Mesendoderm (in vitro differentiated cells): ENCODE results near the gene SKA3.
"Not testable (repeated sequence)": the region's sequence is repeated elsewhere in the genome, so short reads cannot be mapped to it uniquely, and the experiment has no call there.

Experiments
- DNase-seq: peaks from one replicate; pipeline ENCODE4 v3.0.0; 2013
- H2AK5ac ChIP-seq: 2 replicates; pipeline ENCODE4 v1.6.1; 2013; ENCODE audit warnings: low read length, inconsistent platforms
- H2BK120ac ChIP-seq: 2 replicates; pipeline ENCODE4 v1.6.1; 2013; ENCODE audit warnings: low read depth, mild to moderate bottlenecking, low read length, moderate library complexity, mixed read lengths
- H2BK15ac ChIP-seq: replicated peaks from 2 replicates; pipeline ENCODE4 v1.6.1; 2013; ENCODE audit warnings: low read depth, mild to moderate bottlenecking, moderate library complexity
- H2BK5ac ChIP-seq: 2 replicates; pipeline ENCODE4 v1.6.1; 2013; ENCODE audit warnings: low read length, inconsistent platforms
- H3K18ac ChIP-seq: 2 replicates; pipeline ENCODE4 v1.6.1; 2013; ENCODE audit warnings: mild to moderate bottlenecking, low read length, mixed read lengths
- H3K23ac ChIP-seq: one replicate; pipeline ENCODE4 v1.6.1; 2013; ENCODE audit warnings: low read length
- H3K27ac ChIP-seq: 2 replicates; pipeline ENCODE4 v1.5.1; 2013; ENCODE audit warnings: low read depth, mild to moderate bottlenecking, inconsistent platforms, low read length, moderate library complexity
- H3K27me3 ChIP-seq: 2 replicates; pipeline ENCODE4 v1.6.1; 2013; ENCODE audit warnings: low read length, control low read depth, mild to moderate bottlenecking, inconsistent platforms; ENCODE audit not compliant: insufficient read depth, poor library complexity
- H3K36me3 ChIP-seq: 2 replicates; pipeline ENCODE4 v1.6.1; 2013; ENCODE audit warnings: low read length, inconsistent platforms; ENCODE audit not compliant: control insufficient read depth, insufficient read depth
- H3K4ac ChIP-seq: one replicate; pipeline ENCODE4 v1.6.1; 2013; ENCODE audit warnings: low read depth, mild to moderate bottlenecking, low read length, moderate library complexity
- H3K4me1 ChIP-seq: 2 replicates; pipeline ENCODE4 v1.6.1; 2013; ENCODE audit warnings: low read depth, low read length, inconsistent platforms; ENCODE audit not compliant: control insufficient read depth
- H3K4me2 ChIP-seq: 2 replicates; pipeline ENCODE4 v1.6.1; 2013; ENCODE audit warnings: low read length
- H3K4me3 ChIP-seq: 2 replicates; pipeline ENCODE4 v1.5.1; 2013; ENCODE audit warnings: mild to moderate bottlenecking, low read length
- H3K56ac ChIP-seq: one replicate; pipeline ENCODE4 v1.6.1; 2013; ENCODE audit warnings: low read length
- H3K79me1 ChIP-seq: 2 replicates; pipeline ENCODE4 v1.6.1; 2013; ENCODE audit warnings: low read length, inconsistent platforms
- H3K79me2 ChIP-seq: 2 replicates; pipeline ENCODE4 v1.6.1; 2013; ENCODE audit warnings: mild to moderate bottlenecking, low read length; ENCODE audit not compliant: control insufficient read depth, insufficient read depth
- H3K9ac ChIP-seq: 2 replicates; pipeline ENCODE4 v1.6.1; 2013; ENCODE audit warnings: low read length, inconsistent platforms
- H4K5ac ChIP-seq: one replicate; pipeline ENCODE4 v1.6.1; 2013; ENCODE audit warnings: low read length
- H4K8ac ChIP-seq: one replicate; pipeline ENCODE4 v1.6.1; 2013; ENCODE audit warnings: low read depth, mild to moderate bottlenecking, control low read depth, low read length, moderate library complexity
- WGBS: extraction: QIAGEN DNeasy Blood & Tissue Kit; methylation state at CpG from one replicate; pipeline ENCODE4 v1.1.7; 2013; ENCODE audit warnings: low lambda C conversion rate, missing lambda C conversion rate; ENCODE audit not compliant: insufficient coverage; ENCODE audit errors: extremely low coverage; 5-methylcytosine and 5-hydroxymethylcytosine counted together

SKA3 gene

GRCh38 chr13:21202767-21203531 lies 26.6 kb upstream of the SKA3 start:
- DNase-seq = no peak
- no peak overlapping the region for H3K4me2 ChIP-seq
- no peaks in the 10 kb centered on the region for H3K79me2 ChIP-seq
- no peak overlapping the region for H3K18ac ChIP-seq
- H4K8ac ChIP-seq = no peak overlapping the region
- WGBS = no CpG with 5 or more reads among the region's 3 CpGs
- H3K4me1 ChIP-seq = no peaks in the 10 kb centered on the region
- H2AK5ac ChIP-seq = no peak overlapping the region
- H3K4ac ChIP-seq = no peak overlapping the region
- no peaks in the 10 kb centered on the region for H3K27me3 ChIP-seq
- H3K36me3 ChIP-seq = no peaks in the 10 kb centered on the region
- H2BK5ac ChIP-seq = no peak overlapping the region
- H3K9ac ChIP-seq = no peak overlapping the region
- H3K4me3 ChIP-seq = no peak overlapping the region
- H2BK120ac ChIP-seq = no peak overlapping the region
- no peak overlapping the region for H3K56ac ChIP-seq
- H3K27ac ChIP-seq = no peak overlapping the region
- no peaks in the 10 kb centered on the region for H3K79me1 ChIP-seq
- no peak overlapping the region for H3K23ac ChIP-seq
- no peak overlapping the region for H2BK15ac ChIP-seq
- H4K5ac ChIP-seq = no peak overlapping the region

GRCh38 chr13:21201456-21202190 lies 25.3 kb upstream of the SKA3 start:
- H3K23ac ChIP-seq, DNase-seq, H2BK120ac ChIP-seq, H2AK5ac ChIP-seq, H3K79me2 ChIP-seq, H4K5ac ChIP-seq, H3K18ac ChIP-seq, H3K4me3 ChIP-seq, H3K4me2 ChIP-seq, H3K4me1 ChIP-seq, H4K8ac ChIP-seq, H3K27ac ChIP-seq, H3K79me1 ChIP-seq, H3K9ac ChIP-seq, H2BK5ac ChIP-seq, H2BK15ac ChIP-seq, H3K4ac ChIP-seq, H3K36me3 ChIP-seq, H3K27me3 ChIP-seq, H3K56ac ChIP-seq: not testable (repeated sequence)

GRCh38 chr13:21198391-21198790 lies 22.0 kb upstream of the SKA3 start:
- not testable (repeated sequence) for H3K23ac ChIP-seq, H4K8ac ChIP-seq, H3K4me3 ChIP-seq, H2BK120ac ChIP-seq, H3K27me3 ChIP-seq, H3K18ac ChIP-seq, H3K4ac ChIP-seq, H2BK5ac ChIP-seq, H3K4me1 ChIP-seq, H3K9ac ChIP-seq, H3K27ac ChIP-seq, H2BK15ac ChIP-seq, H3K36me3 ChIP-seq, H4K5ac ChIP-seq, H3K79me1 ChIP-seq, DNase-seq, H3K4me2 ChIP-seq, H2AK5ac ChIP-seq, H3K79me2 ChIP-seq, H3K56ac ChIP-seq
- WGBS = no CpG with 5 or more reads among the region's 4 CpGs

- H3K23ac ChIP-seq, H3K79me1 ChIP-seq, H3K79me2 ChIP-seq, H3K9ac ChIP-seq, H3K36me3 ChIP-seq, H3K4me2 ChIP-seq, H4K8ac ChIP-seq, H2AK5ac ChIP-seq, H3K4ac ChIP-seq, H3K4me3 ChIP-seq, H3K56ac ChIP-seq, H4K5ac ChIP-seq, H2BK5ac ChIP-seq, H3K27me3 ChIP-seq, H3K18ac ChIP-seq, H3K27ac ChIP-seq, H2BK120ac ChIP-seq, H3K4me1 ChIP-seq, DNase-seq, H2BK15ac ChIP-seq: not testable (repeated sequence)
- no CpG with 5 or more reads among the region's 9 CpGs for WGBS
These were observed 21.4 kb upstream of the SKA3 start for GRCh38 chr13:21197606-21198225.

- H3K56ac ChIP-seq, H3K36me3 ChIP-seq, H3K27ac ChIP-seq, H2BK5ac ChIP-seq, H4K5ac ChIP-seq, H3K9ac ChIP-seq, H4K8ac ChIP-seq, H3K4me3 ChIP-seq, DNase-seq, H2AK5ac ChIP-seq, H3K27me3 ChIP-seq, H3K79me2 ChIP-seq, H2BK120ac ChIP-seq, H3K23ac ChIP-seq, H3K4me2 ChIP-seq, H3K79me1 ChIP-seq, H2BK15ac ChIP-seq, H3K18ac ChIP-seq, H3K4ac ChIP-seq, H3K4me1 ChIP-seq: not testable (repeated sequence)
- no CpG with 5 or more reads among the region's 2 CpGs for WGBS
These were observed 18.4 kb upstream of the SKA3 start for GRCh38 chr13:21194756-21195155.
